ENCODE data around the gene NXN.
"Not testable (repeated sequence)": the region's sequence is repeated elsewhere in the genome, so short reads cannot be mapped to it uniquely, and the experiment has no call there.

Gene NXN

GRCh38 chr17:951325-952132, 28.0 kb downstream of the NXN start:
- no peak for DNase-seq

- DNase-seq, result no peak
These were observed 29.8 kb downstream of the NXN start for GRCh38 chr17:949623-950303.

GRCh38 chr17:948284-948852, 31.2 kb downstream of the NXN start:
- no peak for DNase-seq

- no peak for DNase-seq
These were observed 32.9 kb downstream of the NXN start for GRCh38 chr17:946510-947236.

GRCh38 chr17:945672-946071, 33.9 kb downstream of the NXN start:
- DNase-seq, result no peak

- no peak for DNase-seq
These were observed 35.2 kb downstream of the NXN start for GRCh38 chr17:944266-944826.

- no peak for DNase-seq
These were observed 44.1 kb downstream of the NXN start for GRCh38 chr17:935485-935884.

GRCh38 chr17:933312-934073, 46.1 kb downstream of the NXN start:
- DNase-seq, result no peak

- no peak for DNase-seq
These were observed 49.3 kb downstream of the NXN start for GRCh38 chr17:930258-930657.

GRCh38 chr17:929586-929985, 50.0 kb downstream of the NXN start:
- DNase-seq, result no peak

GRCh38 chr17:927611-928461, 51.7 kb downstream of the NXN start:
- peak; percentile 77 for DNase-seq

GRCh38 chr17:925817-926216, 53.8 kb downstream of the NXN start:
- no peak for DNase-seq

- DNase-seq, result no peak
These were observed 54.7 kb downstream of the NXN start for GRCh38 chr17:924711-925475.

- DNase-seq, result not testable (repeated sequence)
These were observed 55.3 kb downstream of the NXN start for GRCh38 chr17:924306-924705.

GRCh38 chr17:923633-924032, 55.9 kb downstream of the NXN start:
- no peak for DNase-seq

GRCh38 chr17:921161-921560, 58.4 kb downstream of the NXN start:
- no peak for DNase-seq

- no peak for DNase-seq
These were observed 59.4 kb downstream of the NXN start for GRCh38 chr17:920190-920589.

GRCh38 chr17:917941-918740, 61.4 kb downstream of the NXN start:
- DNase-seq, result no peak

- no peak for DNase-seq
These were observed 62.2 kb downstream of the NXN start for GRCh38 chr17:917391-917811.

- no peak for DNase-seq
These were observed 63.3 kb downstream of the NXN start for GRCh38 chr17:916315-916714.
